A549 treated with Mapracorat at 1 μM for 4 hours (cell line): Measurements from ENCODE around the gene PDZK1. TPM values are rescaled to one million over a fixed set of nuclear protein-coding genes. Genes with fewer than 3 reads are reported as not detected.

ENCODE experiments used
- total RNA-seq: library from RNA; stranded (reverse); fragments of 200-300 nt; extraction: Qiagen RNA extraction; gene quantifications from 5 replicates; pipeline ENCODE4 v1.2.3, GENCODE V29; 2022

PDZK1 gene
- total RNA-seq = 0.72 to 1.1 TPM (median 0.83 TPM) in 5 replicates

DNA sequence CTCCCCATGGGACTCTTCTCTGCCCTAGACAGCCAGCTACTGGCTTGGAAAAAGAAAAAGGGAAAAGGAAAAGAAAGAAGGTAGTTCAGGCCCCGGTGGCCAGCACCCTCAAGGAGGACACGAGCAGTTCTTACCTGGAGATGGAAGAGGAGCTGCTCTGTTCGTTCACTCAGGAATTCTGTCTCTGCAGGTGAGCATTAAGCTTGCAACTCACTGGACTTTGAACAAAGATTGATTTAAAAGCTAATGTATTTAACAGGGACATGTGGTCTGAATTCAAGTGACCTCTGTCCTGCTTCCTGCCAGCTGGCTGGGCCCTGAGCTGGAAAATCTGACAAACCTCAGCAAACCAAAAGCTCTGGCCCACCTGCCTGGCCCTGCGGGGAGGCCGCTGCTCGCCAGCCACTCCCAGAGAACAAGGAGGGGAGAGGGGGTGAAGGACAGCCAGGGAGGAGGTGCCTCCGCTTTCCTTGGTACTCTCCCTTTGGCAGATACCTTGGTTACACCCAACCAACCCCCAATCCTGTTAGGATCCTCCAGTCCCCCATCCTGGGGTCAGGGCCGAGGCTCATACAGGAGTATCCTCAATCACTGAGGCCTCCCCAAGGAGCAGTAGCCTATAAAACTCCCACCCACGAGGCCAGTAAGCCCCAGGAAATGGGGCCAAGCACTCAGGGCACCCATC is at the start of gene PDZK1:
TSS of gene PDZK1 (minus strand) at position 186 of the 685 bp plus-strand sequence. CDS start 19,347 bp downstream, outside the sequence.

DNA sequence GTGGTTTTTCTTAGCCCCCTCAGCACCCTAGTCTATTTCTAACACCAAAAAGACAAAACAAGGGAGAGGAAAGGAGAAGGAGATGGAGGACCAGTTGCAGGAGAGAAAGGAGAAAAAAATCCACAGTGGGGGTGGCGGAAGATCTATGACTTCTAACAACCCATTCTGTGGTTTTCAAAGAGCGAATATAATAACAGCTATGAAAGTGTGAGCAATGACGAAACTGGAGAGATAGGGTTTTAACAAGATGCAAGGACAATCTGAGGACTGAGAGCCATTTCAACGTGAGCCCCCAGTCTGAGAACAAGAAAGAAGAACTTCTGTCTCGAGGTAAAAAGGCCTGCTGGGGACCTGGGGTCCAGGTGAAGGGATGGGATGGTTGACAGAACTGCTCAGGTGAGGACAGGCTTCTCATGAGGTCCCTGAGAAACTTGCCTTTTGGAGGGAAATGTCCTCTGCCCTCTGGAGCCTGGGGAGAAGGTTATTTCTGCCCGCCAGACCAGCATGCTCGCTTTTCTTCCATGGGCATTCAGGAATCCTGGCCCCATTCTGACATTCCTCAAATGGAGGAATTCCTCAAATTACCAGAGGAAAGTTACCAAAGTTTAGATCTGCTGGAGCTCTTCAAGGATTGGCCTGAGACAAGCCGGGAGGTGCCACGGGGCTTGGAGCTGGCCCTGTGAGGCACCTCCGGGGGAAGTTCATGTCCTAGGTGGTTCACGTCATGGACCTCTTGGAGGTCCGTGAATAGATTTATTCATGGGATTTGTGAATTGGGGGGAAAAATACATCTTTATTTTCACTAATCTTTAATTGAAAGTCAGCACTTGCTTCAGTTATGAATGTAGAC is 12.3 kb upstream of the PDZK1 start, which contains the start of gene CD160:
TSS of gene CD160 (plus strand) at position 270 of the 850 bp plus-strand sequence. CDS start 8,829 bp downstream, outside the sequence.

Other genes starting within 250 kb of the PDZK1 start
- gene GPR89A, start 99.4 kb downstream of the PDZK1 start, total RNA-seq = 14.5 to 16.8 TPM (median 15.9 TPM) in 5 replicates
- not detected in 5 replicates for gene CD160, start 12.1 kb upstream of the PDZK1 start, total RNA-seq
- 12.3 to 13.3 TPM (median 13.1 TPM) in 5 replicates for gene RNF115, start 116.7 kb upstream of the PDZK1 start, total RNA-seq
- 35.4 to 41.4 TPM (median 38.1 TPM) in 5 replicates for gene POLR3C, start 116.8 kb upstream of the PDZK1 start, total RNA-seq
- gene NUDT17, start 138.3 kb upstream of the PDZK1 start, total RNA-seq = 6.0 to 7.2 TPM (median 7.1 TPM) in 5 replicates
- 34.4 to 41.6 TPM (median 40.6 TPM) in 5 replicates for gene PIAS3, start 151.7 kb upstream of the PDZK1 start, total RNA-seq
- gene ANKRD35, start 178.5 kb upstream of the PDZK1 start, total RNA-seq = 0.04 to 0.08 TPM (median 0.05 TPM) in 3 of 5 replicates, not detected in the others
- 1.2 to 1.9 TPM (median 1.7 TPM) in 5 replicates for gene ITGA10, start 202.7 kb upstream of the PDZK1 start, total RNA-seq
- gene PEX11B, start 211.3 kb upstream of the PDZK1 start, total RNA-seq = 33.2 to 41.4 TPM (median 36.2 TPM) in 5 replicates
- gene RBM8A, start 220.1 kb upstream of the PDZK1 start, total RNA-seq = 224 to 253 TPM (median 231 TPM) in 5 replicates